ENCODE results near the gene DSTN. TPM values are rescaled to one million over a fixed set of nuclear protein-coding genes. Genes with fewer than 3 reads are reported as not detected.

The DSTN gene
- total RNA-seq, 2 experiments from 2014 or later, result 55.8 to 78.3 TPM

DNA sequence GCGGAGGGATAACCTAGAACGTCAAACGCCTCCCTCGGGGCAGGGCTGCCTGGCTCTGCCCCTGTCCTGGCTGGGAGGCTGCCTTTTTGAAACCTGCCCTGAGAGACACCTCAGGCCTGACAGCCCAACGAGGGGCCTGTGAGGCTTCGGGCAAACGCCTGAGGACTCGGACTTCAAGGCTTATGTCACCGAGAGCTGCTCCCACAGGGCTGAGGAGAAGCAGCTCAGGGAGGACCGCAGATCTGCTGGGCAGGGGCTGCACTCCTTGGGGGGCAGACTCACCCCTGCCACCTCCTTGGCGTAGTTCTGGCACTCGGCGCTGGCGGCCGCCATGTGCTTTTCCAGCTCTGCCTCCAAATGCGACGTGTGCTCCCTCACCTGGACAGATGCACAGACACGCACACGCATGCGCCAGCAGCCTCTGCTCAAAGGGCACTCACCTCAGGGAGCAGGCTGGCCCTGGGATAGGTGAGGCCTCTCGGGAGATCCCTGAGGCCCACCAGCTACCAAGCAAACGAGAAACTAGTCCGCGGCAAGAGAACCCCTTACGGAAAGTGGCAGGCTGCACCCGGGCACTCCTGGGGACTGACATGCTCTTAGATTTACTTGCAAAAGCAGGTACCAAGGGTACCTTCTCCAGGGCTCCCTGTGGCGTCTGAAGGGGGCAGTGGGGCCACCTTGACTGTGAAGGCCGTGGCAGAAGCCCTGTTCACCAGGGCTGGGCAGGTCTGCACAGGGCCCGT, 49.6 kb downstream of the DSTN start:
- peak; percentile 39 for DNase-seq
- H3K27me3 Mint-ChIP-seq, result no peaks in the 10 kb centered on the region
- ATAC-seq, result no peak
- H3K4me1 Mint-ChIP-seq, result peaks cover 4% of the 10 kb centered on the region
- H3K27ac Mint-ChIP-seq, result no peak overlapping the region
- CTCF ChIA-PET, result interaction anchor here (1.3 to 3.6 kb wide), 2 partner anchors 49 to 84 kb away, joined by 3 to 16 read pairs; partner anchors contain the start of gene DSTN
- H3K4me3 Mint-ChIP-seq, result no peak overlapping the region
- no peaks in the 10 kb centered on the region for H3K9me3 Mint-ChIP-seq (ENCODE audit: low read depth)
- H3K36me3 Mint-ChIP-seq, result peaks cover 2% of the 10 kb centered on the region

DNA sequence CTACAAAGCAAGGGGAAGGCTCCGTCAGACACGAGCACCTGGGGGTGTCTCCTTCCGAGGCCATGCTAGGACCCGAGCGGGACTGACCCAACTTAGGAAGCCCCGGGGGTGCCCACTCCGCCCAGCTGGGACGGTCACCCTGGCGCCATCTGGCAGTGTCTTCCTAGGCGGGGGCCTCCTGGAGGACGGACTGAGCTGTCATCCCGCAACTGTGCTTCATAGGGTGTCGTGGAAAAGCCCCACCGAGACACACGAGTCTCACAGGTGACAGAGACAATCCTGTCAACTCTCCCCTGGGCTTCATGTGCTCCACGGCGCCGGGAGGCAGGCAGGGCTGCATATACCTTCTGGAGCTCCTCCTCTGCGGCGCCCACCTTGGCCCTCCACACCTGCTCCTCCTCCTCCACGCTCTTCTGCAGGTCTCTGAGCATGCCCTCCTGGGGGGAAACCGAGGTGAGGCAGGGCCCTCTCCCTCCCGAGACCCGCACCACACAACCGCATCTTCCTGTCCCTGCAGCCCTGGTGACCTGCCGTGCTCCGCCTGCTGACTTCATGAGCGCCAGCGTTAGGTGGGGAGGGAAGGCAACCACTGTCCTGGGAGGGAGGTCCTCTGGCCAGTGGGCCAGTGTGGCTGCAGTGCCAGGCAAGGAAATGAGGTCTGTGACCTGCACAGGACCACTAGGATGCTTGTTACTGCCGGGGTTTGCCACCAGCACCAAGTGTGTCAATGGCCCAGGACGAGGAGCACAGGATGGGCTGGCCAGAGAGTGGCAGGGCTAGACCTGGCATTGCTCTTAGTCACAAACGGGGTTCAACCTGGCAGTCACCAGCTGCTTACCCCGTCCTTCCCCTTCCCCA, 50.7 kb downstream of the DSTN start:
- no peaks in the 10 kb centered on the region for H3K9me3 Mint-ChIP-seq (ENCODE audit: low read depth)
- H3K27ac Mint-ChIP-seq, result no peak overlapping the region
- peaks cover 2% of the 10 kb centered on the region for H3K36me3 Mint-ChIP-seq
- peaks cover 4% of the 10 kb centered on the region for H3K4me1 Mint-ChIP-seq
- H3K27me3 Mint-ChIP-seq, result no peaks in the 10 kb centered on the region
- CTCF ChIA-PET, result interaction anchor here (1.3 to 2.7 kb wide), 2 partner anchors 86 to 116 kb away, joined by 3 to 8 read pairs; no protein-coding TSS in a partner anchor
- DNase-seq (peak; percentile 37), ATAC-seq (no peak)
- H3K4me3 Mint-ChIP-seq, result no peak overlapping the region

DNA sequence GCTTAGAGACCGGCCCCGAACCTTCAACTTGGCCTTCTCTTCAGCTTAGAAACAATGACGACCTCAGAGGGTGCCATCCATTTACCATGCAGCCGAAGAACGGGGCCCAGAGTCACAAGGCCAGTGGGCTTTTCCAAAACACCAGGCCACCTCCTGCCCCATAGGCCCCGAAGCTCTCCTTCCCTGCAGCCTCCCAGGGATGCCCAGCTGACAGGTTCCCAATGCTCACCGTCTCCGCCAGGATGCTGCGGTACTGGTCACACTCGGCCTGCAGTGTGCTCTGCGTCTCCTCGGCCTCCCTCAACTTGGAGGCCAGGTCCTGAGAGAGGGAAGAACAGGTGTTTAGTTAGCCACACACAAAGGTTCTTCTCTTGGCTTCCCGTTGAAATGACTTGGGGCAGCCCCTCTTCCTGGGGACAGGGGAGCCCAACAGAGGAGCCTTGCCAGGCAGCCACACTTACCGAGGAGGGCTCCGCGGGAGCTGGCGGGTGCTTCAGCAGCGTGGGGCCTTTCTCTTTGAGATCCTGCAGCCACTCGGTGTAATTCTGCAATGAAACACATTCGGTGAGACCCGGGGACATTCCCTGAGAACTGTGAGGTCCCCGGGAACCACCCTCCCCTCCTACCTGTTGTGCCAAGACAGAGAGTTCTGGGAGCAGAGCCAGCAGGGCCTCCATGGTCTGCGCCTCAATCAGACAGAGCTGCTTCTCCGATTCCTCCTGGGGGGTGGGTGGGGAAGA, 51.5 kb downstream of the DSTN start:
- no peak for DNase-seq
- Mint-ChIP-seq H3K27ac (no peak overlapping the region), H3K36me3 (peaks cover 2% of the 10 kb centered on the region), H3K9me3 (ENCODE audit: low read depth) (no peaks in the 10 kb centered on the region), H3K27me3 (no peaks in the 10 kb centered on the region), H3K4me3 (no peak overlapping the region), H3K4me1 (peaks cover 4% of the 10 kb centered on the region)
- CTCF ChIA-PET, result interaction anchor here (2.0 to 2.7 kb wide), 2 partner anchors 85 to 117 kb away, joined by 8 read pairs; no protein-coding TSS in a partner anchor
- ATAC-seq, result no peak

DNA sequence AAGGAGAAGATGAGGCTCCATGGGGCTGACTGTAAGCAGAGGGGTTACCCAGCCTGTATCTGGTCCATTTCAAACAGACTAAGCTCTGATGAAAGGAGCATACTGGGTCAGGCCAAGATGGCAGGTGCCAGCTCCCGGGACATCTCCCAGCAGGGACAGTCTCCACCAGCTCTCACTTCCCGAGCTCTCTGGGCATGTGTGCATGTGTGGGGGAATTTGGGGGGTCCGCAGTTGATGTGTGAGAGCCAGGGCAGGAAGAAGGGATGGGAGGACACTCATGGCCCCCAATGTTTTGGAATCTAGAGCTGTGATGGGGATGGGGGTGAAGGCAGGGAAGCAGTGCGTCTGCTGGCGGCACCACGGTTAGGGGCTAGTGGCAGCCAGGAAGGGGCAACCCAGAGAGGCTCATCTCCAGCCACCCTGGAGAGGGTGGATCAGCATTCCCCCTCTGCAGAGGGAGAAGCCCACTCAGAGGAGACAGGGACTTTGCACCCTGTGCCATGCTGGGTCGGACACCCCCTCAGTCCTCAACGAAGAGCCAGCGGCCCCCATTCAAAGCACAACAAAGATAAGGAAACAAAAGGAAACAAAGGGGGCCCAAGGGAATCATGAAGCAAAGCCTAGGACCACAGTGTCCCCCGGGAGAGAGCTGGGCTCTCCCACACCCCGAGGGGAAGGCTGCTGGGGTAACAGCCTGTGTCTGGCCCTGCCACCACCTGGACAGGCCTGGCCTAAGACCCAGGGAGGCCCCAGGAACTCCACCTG, 52.4 kb downstream of the DSTN start:
- no peak for DNase-seq
- no peaks in the 10 kb centered on the region for H3K9me3 Mint-ChIP-seq (ENCODE audit: low read depth)
- CTCF ChIA-PET, result interaction anchor here (2.0 to 2.7 kb wide), 2 partner anchors 85 to 118 kb away, joined by 8 read pairs; no protein-coding TSS in a partner anchor

DNA sequence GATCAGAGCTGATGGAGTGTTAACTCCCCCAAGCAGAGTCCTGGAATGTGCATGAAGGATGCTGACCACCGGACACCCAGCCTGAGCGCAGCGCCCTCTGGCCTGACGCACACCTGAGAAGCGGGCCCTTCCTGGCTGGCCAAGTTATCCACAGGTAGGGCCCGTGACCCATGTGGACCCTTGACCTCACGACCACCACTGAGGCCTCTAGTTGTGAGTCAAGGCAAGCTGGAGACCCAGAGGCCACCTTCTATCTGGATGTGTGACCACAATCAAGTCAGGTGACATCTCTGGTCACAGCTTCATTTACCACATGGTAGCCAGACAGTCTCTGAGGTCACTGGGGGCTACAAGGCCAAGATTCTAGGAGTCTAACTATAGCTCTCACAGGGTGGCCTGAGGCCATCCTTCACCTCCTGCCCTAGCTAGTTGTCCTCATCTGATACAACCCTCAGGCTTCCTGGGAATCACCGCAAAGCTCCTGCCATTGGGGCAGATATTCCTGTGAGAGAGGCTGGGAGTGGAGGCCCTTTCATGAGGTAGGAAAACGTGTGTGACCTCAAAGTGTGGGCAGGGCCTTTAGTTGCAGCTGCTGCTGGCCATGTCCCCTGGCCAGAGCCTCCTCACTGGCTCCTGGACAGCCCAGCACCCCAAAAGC, 53.1 kb downstream of the DSTN start:
- Mint-ChIP-seq H3K4me3 (no peak overlapping the region), H3K27me3 (no peaks in the 10 kb centered on the region), H3K4me1 (no peaks in the 10 kb centered on the region), H3K36me3 (peaks cover 2% of the 10 kb centered on the region), H3K27ac (no peak overlapping the region), H3K9me3 (ENCODE audit: low read depth) (no peaks in the 10 kb centered on the region)
- ATAC-seq (no peak), DNase-seq (no peak)
- CTCF ChIA-PET, result interaction anchor here (2.0 to 2.7 kb wide), 2 partner anchors 86 to 118 kb away, joined by 8 read pairs; no protein-coding TSS in a partner anchor

More for the DNA sequence above, 52.4 kb downstream of the DSTN start:
- H3K4me3 Mint-ChIP-seq, result no peak overlapping the region
- ATAC-seq, result no peak
- H3K36me3 Mint-ChIP-seq, result peaks cover 2% of the 10 kb centered on the region
- H3K4me1 Mint-ChIP-seq, result no peaks in the 10 kb centered on the region
- H3K27me3 Mint-ChIP-seq, result no peaks in the 10 kb centered on the region
- H3K27ac Mint-ChIP-seq, result no peak overlapping the region

DNA sequence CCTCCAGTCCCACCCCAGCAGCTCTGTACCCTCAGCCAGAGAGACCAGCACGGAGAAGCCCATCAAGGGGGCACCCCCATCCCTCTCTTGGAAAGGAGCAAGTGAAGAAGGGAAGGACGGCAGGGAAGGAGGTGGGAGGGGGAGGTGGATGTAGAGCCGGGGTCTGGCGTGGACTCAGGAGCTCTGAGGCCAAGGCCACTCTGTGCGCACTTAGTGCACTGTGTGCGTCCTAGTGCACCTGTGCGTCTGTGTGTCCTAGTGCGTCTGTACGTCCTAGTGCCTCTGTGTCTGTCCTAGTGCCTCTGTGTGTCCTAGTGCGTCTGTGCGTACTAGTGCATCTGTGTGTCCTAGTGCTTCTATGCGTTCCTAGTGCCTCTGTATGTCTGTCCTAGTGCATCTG, 54.2 kb downstream of the DSTN start:
- H3K27me3 Mint-ChIP-seq, result no peaks in the 10 kb centered on the region
- H3K4me1 Mint-ChIP-seq, result no peaks in the 10 kb centered on the region
- ATAC-seq (no peak), DNase-seq (no peak)
- no peaks in the 10 kb centered on the region for H3K9me3 Mint-ChIP-seq (ENCODE audit: low read depth)
- CTCF ChIA-PET, result no interaction called here
- H3K27ac Mint-ChIP-seq, result no peak overlapping the region
- H3K4me3 Mint-ChIP-seq, result no peak overlapping the region
- peaks cover 2% of the 10 kb centered on the region for H3K36me3 Mint-ChIP-seq

DNA sequence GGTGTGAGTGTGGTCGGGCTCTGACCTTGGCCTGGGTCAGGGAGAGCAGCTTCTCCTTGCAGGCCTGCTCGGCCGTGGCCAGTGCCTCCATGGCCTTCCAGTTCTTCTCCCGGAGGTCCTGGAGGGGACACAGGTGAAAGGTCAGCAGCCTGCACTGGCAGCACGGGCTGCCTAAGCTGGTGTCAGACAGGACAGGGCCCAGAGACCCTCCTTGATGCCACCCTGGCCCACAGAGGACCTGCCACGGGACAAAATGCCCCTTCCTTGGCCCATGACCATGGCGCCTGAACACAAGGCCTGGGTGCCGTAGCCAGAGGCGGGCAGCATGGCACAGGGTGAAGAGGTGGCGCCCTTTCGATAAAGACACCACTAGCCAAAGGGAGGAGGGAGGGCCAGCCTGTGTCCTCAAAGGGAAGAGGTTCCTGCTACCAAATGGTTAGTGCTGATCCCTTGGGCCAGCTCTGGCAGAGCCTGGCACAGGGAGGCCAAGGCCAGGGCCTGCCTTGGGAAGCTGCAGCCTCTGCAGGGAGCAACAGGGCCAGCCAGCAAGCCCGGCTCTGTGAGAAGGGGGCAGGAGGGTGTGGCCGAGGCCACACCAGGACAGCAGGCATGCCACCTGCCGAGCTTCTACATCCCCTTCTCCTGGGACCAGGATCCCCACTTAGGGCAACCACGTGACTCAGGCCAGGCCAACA, 54.8 kb downstream of the DSTN start:
- Mint-ChIP-seq H3K9me3 (ENCODE audit: low read depth) (no peaks in the 10 kb centered on the region), H3K27ac (no peak overlapping the region), H3K27me3 (no peaks in the 10 kb centered on the region), H3K4me1 (no peaks in the 10 kb centered on the region), H3K4me3 (no peak overlapping the region), H3K36me3 (peaks cover 2% of the 10 kb centered on the region)
- DNase-seq (no peak), ATAC-seq (no peak)
- CTCF ChIA-PET, result interaction anchor here (1.5 kb wide), 1 partner anchor 119 kb away, joined by 4 read pairs; no protein-coding TSS in a partner anchor

DNA sequence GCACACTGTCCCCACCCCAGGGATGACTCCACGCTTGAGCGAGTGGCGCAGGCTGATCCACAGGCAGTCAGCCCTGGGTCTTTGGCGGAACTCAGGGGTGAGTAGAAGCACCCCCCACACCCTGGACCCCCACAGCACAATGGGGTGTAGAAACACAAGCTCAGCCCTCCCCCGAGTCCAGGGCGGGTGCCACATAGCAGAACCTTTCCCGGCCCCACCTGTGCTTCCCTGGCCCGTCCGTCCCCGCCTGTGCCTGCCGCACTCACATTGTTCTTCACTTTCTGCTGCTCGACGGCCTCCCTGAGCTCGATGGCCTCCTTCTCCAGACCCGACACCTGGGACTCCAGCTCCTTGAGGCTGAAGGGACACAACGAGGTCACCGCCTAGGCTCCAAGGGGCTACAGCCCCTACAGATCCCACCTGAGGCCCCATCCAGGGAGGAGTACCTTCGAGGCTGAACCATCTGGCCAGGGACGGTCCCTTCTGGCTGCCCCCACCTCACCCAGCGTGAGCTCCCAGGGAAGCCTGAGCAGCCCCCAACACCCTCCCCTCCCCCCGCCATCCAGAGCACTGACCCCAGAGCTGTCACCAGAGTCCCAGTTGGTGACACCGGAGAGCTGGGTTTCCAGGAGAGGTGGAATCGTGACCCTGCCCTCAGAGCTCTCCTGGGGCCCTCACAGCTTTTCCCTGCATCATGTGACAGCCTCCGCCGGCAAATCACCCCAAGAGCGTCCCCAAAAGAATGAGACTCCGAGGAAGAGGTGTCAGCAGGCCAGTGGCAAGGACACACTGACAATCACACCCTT, 55.6 kb downstream of the DSTN start:
- no peak for ATAC-seq
- H3K36me3 Mint-ChIP-seq, result peaks cover 4% of the 10 kb centered on the region
- CTCF ChIA-PET, result interaction anchor here (1.5 kb wide), 1 partner anchor 120 kb away, joined by 4 read pairs; no protein-coding TSS in a partner anchor

DNA sequence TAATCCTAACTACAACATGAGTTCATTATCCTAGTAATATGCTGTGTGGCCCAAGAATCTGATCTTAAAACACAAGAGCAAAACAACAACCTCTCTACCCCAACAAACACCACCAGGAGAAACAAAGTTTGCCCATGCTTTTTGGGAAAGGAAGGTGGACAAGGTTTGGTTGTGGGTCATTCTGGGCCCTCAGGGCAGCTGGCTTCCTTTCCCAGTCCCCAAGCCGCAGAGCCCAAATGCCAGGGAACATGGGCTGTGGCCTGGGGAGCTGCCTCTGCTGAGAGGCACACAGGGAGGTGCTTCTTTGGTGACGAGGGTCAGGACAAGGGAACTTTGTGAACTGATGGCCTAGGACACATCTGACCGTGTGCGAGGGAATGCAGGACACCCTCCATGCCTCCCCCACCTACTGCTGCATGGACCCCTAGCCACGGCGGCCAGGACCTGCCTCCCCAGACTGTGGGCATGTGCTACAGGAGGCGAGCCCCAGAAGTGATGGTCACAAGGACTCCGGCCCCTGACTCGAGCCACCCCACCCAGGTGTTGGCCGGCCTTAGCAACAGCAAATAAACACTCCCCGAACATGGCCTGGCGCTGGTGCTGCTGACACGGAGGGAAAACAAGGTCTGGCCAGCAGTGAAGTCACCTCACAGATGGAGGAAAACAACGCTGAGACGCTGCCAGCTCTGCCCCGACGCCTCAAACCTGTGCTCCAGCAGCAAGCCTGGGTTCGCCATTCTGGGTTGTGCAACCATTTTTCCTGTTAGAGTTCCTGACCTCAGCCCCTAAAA, 56.5 kb downstream of the DSTN start:
- ATAC-seq, result no peak
- no peaks in the 10 kb centered on the region for H3K27me3 Mint-ChIP-seq
- no peaks in the 10 kb centered on the region for H3K9me3 Mint-ChIP-seq (ENCODE audit: low read depth)
- H3K4me3 Mint-ChIP-seq, result no peak overlapping the region
- CTCF ChIA-PET, result interaction anchor here (0.8 to 1.1 kb wide), 2 partner anchors 9 to 90 kb away, joined by 3 read pairs; no protein-coding TSS in a partner anchor
- H3K4me1 Mint-ChIP-seq, result no peaks in the 10 kb centered on the region
- H3K36me3 Mint-ChIP-seq, result peaks cover 2% of the 10 kb centered on the region
- DNase-seq, result no peak
- H3K27ac Mint-ChIP-seq, result no peak overlapping the region

More for the DNA sequence above, 55.6 kb downstream of the DSTN start:
- no peak overlapping the region for H3K4me3 Mint-ChIP-seq
- no peaks in the 10 kb centered on the region for H3K9me3 Mint-ChIP-seq (ENCODE audit: low read depth)
- H3K27ac Mint-ChIP-seq, result no peak overlapping the region
- H3K4me1 Mint-ChIP-seq, result no peaks in the 10 kb centered on the region
- no peaks in the 10 kb centered on the region for H3K27me3 Mint-ChIP-seq
- no peak for DNase-seq

DNA sequence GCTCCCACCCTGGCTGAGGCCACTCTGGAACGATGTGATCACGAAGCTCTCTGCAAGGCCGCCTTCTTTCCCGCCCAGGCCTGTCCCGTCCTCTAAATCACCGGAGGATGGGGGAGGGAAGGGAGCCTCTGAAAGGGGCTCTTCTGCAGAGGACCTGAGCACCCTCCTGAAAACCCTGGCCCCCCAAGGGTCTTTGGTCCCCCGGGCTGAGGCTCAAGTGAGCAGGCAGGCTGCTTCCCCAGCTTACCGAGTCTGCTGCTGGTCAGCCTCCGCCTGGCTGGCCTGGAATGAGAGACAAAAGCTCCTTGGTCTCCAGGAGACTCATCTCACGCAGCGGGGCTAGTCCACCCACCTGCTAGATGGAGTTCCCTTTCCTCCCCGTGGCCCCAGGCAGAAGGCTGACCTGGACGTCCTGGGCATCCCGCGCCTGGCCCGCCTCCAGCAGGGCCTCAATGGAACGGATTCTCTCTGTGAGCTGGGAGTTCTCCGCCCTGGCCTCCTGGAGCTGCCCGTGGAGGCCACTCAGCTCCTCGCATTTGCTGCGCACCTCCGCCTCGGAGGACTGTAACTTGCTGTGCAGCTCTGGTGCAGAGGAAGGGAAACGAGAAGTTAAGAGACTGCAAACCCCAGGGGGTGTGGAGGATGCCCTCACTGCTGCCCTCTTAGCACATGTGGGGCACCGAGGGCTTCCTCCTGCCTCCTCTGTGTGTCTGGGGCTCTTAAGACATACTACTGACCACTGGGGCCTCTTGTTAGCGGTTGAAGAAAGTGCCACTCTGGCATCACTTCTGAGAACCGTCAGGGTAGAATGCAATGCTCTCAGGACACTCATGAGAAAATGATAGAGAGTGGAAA, 57.5 kb downstream of the DSTN start:
- ATAC-seq (no peak), DNase-seq (no peak)
- H3K9me3 Mint-ChIP-seq (ENCODE audit: low read depth), result no peaks in the 10 kb centered on the region
- H3K27me3 Mint-ChIP-seq, result no peaks in the 10 kb centered on the region
- CTCF ChIA-PET, result interaction anchor here (0.8 to 1.3 kb wide), 3 partner anchors 8 to 91 kb away, joined by 3 read pairs; no protein-coding TSS in a partner anchor
- no peak overlapping the region for H3K27ac Mint-ChIP-seq
- no peaks in the 10 kb centered on the region for H3K4me1 Mint-ChIP-seq
- peaks cover 3% of the 10 kb centered on the region for H3K36me3 Mint-ChIP-seq
- H3K4me3 Mint-ChIP-seq, result no peak overlapping the region

All from activated CD8-positive, alpha-beta memory T cell treated with anti-CD3 and anti-CD28 coated beads, Interleukin-2, amount 10 ng/mL, durations not matched to agents 7 days and 5 days (primary cell).